Jurkat, Clone E6-1 (cell line): ENCODE measurements around the gene CLMN.

Experiments
- DNase-seq: peaks from one replicate; pipeline ENCODE4 v3.0.0-alpha.2; 2011; ENCODE audit warnings: low read depth, low spot score
- H3K4me3 ChIP-seq: 2 replicates; pipeline ENCODE4 v1.5.1; 2011; ENCODE audit warnings: mild to moderate bottlenecking, low read length, control low read depth, moderate library complexity

Gene CLMN

DNA sequence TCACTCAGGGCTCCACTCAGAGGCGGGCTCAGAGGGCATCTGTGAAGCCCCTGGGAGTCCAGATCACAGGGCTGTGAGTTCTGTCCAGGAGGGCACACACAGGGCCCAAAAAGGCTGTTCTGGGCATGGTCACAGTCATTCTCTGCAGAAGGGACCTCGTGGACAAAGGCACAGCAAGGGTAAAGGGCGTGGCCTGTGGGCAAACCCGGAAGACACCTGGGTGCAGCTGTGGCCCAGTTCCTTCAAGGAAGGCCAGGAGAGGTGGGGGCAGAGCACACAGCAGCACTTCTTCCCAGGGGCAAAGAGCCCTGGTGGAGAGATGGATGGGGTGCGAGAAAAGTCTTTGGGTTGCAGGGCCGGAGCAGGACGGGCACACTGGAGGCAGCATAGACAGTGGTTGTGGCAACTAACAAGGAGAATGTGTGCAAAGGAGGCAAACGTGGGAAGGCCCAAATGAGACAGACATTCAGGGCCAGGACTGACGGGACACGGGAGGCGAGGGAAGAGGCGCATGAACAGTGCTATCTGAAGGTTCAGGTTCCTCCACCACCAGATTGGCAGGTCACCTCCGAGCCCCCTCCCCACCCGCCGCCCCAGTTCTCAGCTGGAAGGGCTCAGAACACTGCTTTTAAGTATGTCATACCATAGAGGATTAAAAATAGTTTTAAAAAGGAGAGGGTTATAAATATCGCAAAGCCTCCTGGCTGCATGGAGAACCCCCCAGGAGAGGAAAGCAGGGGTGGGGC lies 8.9 kb downstream of the CLMN start:
- no peak for DNase-seq
- H3K4me3 ChIP-seq = no peak overlapping the region

- no peak overlapping the region for H3K4me3 ChIP-seq
- no peak for DNase-seq
These were observed 10.3 kb downstream of the CLMN start for GRCh38 chr14:95309261-95310051.

- H3K4me3 ChIP-seq = no peak overlapping the region
- no peak for DNase-seq
These were observed 11.6 kb downstream of the CLMN start for GRCh38 chr14:95308073-95308472.

DNA sequence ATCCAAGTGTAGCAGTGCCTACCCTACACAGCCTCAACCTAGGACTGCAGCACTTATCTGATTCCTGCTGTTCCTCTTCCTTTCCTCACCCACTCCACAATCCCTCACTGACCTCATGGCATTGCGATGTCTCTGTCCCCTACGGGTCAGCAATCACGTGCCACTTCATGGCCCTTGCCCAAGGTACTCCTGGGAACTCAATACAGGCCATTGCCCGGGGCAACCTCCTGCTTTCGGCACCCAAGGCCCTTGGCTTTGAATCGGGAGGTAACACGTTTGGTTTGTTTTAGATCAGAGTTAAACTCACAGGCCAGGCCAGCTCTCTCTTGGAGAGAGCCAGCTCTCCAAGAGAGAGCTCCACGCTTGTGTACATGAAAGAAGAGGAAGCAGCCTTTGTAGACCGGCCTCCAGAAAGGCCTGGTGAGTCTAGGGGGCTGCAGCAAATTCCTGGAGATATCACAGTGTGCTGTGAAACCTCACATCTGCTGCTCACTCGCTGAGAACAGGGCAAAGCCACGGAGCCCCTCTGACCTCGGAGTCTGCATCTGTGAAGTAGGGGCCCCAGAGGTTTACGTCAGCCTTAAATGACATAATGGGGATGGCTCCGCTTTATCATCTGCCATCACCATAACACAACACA lies 12.2 kb downstream of the CLMN start:
- no peak overlapping the region for H3K4me3 ChIP-seq
- DNase-seq = no peak

GRCh38 chr14:95305940-95306339 lies 13.8 kb downstream of the CLMN start:
- DNase-seq = no peak
- no peak overlapping the region for H3K4me3 ChIP-seq

DNA sequence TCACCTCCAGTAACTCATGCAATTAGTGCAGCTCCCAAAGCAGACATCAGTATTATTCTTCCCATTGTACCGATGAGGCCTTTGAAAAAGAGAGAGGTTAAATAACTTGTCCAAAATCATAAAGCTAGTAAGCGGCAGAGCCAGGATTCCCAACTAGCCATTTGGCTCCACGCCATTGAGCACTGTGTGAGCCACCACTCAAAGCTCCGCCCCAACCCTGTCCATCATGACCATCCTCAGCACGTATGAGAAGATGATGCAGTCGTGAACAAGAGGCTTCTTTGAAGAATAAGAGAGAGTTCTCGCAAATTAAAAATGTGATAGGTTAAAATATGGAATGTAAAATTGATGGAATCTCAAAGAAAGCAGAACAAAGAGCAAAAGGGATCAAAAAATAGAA lies 14.6 kb downstream of the CLMN start:
- H3K4me3 ChIP-seq = no peak overlapping the region
- DNase-seq = no peak

GRCh38 chr14:95304342-95304741 lies 15.4 kb downstream of the CLMN start:
- DNase-seq = no peak
- H3K4me3 ChIP-seq = no peak overlapping the region

GRCh38 chr14:95303552-95303951 lies 16.2 kb downstream of the CLMN start:
- DNase-seq = no peak
- H3K4me3 ChIP-seq = no peak overlapping the region

DNA sequence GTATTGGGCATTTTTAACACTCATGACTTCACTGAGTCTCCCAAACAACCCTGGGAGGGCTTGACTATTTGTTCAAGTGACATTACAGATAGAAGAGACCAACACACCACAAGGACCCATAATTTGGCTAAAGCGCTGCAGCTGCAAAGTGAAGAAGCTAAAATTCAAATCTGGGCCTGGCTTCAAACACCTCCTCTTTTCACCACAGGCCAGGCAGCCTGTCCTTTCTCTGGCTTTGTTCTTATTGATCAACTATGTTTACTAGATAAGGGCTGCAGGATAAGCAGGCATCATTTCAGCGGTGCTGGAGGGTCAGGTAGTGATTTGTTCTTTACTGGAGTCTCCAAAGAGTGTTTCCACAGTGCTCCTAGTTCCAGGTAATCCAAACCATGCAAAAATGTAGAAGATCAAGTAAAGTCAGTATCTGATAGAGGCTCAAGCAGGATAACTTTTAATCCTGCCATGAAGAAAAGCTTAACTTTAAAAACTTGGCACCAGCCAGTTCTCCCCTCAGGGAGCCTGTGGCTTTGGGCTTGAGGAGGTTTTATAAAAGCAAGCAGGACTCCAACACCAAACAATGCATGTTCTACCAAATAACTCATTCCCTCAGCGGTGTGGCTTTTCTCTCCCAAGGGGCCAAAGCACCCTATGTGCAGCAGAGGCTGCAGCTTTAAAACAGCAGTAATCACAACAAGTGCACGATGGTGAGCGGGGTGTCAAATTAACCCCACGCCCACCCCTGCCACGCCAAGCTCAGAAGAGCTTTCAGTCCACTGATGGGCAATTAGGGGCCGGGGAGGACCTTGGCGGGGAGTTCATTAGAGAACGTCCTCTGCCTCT lies 16.8 kb downstream of the CLMN start:
- DNase-seq = no peak
- no peak overlapping the region for H3K4me3 ChIP-seq

DNA sequence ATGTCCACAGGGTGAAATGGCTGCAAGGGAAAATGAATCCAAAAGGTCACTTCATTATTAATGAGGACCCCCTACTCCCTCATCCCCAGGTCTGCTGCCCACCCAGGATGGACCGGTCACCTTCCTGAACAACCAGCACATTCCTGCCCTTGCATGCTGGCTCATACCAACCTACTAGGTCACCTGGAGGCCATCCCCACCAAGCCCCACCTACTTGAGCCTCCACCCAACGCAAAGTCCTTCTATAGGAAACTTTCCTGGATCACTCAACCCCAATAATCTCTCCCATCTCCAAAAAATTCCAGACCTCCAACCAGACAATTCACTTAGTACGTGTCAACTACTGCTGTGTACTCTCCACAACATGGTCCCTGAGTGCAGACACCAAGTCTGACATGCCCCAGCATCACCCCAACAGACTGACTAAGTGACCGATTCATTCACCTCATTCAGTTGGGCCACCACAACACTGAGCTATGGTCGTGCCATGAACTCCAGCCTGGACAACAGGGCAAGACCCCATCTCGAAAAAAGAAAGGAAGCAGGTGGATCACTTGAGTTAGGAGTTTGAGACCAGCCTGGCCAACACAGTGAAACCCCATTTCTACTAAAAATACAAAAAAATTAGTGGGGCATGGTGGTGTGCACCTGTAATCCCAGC lies 18.1 kb downstream of the CLMN start:
- H3K4me3 ChIP-seq = no peak overlapping the region
- no peak for DNase-seq

DNA sequence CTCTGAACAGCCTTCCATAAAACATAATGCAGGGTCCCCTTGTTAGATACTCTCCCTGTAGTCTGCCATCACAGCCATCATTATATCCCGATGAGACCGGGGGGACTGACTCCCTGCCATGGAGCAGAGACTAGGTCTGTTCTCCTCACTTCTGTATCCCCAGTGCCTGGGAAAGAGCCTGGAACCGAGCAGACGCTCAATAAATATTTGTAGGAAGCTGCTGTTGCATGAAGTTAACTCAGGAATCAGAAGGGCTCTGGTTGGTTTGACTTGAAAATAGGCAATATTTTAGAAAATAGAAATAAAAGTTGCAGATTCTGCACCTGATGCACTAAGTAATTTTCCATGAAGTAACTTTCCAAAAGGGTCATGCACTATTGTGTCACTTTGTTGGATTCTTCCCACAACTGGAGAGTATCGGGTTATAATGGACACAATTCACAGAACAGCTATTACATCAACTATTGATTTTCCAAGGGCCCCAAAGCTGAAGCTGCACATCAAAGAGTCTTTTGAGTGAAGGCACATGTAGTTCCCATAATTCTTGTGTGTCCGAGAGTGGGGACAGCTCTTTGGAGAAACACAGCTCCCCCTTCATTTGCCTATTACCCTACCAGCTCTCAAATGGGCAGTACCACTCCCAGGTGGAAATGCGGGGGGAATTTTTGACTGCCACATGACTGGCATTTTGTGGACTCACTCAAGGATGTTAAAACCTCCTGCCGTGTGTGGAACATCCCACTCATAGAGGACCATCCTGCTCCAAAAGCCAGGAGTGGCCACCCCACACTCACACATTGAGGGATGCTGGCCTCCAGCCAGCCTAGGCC lies 18.8 kb downstream of the CLMN start:
- no peak overlapping the region for H3K4me3 ChIP-seq
- no peak for DNase-seq

DNA sequence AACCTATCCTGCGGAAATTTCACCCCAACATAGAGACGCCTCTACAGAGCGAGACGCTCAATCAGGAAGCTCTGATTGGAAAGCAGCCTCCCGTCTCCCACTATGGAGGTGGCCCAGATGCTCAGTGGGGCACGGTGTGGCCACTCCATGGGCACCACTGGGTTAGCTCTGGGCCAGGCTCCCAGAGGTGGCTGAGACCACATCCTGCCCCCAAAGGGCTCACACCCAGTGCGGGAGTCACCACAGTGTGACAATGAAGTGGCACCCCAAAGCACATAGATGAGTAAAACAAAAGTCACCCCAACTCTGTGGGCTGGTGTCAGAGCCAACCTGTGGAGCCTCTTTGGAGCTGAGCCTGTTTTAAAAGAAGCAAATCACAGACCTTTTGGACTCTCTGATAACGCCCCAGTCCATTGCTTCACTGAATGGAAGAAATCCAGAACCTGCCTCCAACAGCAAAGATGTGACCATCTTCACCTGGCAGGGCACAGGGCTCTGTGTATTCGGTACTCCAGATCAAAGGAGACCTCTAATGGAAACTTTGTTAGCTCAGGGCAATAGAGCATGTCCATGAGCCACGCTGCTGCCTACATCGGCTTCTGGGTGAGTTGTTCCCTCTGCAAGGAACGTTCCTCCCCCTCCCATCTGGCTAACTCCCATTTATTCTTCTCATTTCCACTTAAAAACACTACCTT lies 19.6 kb downstream of the CLMN start:
- DNase-seq = no peak
- no peak overlapping the region for H3K4me3 ChIP-seq

DNA sequence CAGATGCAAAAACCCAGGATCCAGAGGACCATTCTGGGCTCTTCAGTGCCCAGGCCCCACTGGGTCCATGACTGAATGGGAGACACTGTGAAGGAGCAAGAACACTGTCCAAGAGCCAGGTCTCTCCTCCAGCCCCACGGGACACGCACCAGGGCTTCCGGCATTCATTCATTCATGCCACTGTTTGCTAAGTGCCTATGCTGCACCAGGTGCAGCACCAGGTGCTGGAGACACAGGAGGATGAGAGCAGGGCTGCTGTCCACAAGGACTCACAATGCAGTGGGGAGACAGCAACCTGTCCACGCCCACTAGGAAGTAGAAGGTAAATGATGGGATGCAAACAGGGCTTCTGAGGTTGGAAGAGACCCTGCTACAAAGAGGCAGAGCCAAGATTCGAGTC lies 20.4 kb downstream of the CLMN start:
- DNase-seq = no peak
- no peak overlapping the region for H3K4me3 ChIP-seq

DNA sequence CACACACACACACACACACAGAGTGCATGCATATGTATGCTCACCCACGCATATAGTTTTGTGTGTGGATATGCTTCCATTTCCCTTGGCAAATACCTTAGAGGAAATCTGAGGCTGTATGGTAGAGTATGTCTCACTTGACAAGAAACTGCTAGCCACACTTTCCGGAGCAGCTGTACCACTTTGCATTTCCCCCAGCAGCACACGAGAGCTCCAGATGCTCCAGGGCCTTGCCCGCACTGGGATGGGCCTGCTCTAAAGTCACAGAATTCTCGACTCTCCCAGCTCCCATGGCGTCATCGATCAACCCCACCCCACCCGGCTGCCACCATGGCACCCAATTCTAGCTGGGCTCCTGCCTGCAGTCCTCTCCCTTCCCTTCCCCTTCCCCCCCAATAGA lies 21.9 kb downstream of the CLMN start:
- H3K4me3 ChIP-seq = no peak overlapping the region
- DNase-seq = no peak

DNA sequence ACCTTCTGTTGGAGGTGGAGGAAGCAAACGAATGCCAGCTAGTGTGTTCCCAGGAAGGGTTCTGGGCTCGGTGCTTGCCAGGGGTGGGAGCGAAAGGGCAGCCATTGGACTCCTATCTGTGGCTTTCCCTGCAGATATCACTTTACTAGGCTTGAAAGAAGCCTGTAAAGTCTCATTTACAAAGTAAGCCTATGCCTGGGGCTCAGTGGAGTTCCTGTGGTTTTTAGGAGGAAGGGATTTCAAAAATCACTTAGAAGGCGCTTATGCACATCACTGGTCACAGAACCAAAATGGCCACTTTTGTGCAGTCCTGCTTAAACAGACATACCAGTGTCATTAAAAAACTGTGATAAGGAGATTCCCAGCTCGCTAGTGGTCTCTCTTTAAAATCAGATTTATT lies 22.7 kb downstream of the CLMN start:
- no peak overlapping the region for H3K4me3 ChIP-seq
- no peak for DNase-seq

DNA sequence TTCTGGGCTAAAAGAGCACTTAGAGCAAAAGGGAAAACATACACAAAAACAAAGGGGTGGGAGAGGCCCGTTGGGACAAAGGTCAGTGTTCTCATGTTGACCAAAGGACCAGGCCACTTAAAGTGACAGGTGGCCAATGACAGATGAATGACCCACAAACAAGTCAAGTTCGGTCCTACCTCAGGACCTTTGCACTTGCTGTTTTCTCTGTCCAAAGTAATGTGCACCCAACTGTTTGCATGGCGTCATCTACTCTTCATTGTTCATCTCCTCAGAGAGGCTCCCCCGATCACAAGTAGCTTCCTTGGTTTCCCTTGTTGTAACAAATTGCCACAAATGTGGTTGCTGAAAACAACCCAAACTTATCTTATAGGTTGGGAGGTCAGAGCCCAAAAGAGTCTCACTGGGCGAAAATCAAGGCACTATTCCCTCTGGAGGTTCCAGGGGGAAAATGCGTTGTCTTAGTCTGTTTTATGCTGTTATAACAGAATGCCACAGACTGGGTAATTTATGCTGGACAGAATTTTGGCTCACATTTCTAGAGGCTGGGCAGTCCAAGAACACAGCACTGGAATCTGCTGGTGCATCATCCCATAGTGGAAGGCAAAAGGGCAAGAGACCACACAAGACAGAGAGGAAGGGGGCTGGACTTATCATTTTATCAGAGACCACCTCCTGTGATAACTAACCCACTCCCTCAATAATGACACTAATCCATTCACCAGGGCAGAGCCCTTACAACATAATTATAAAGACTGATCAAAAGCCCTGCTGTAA lies 23.9 kb downstream of the CLMN start:
- H3K4me3 ChIP-seq = no peak overlapping the region
- DNase-seq = no peak
